ENCODE data around the gene UCN. TPM values are rescaled to one million over a fixed set of nuclear protein-coding genes. Genes with fewer than 3 reads are reported as not detected.
"Not testable (repeated sequence)": the region's sequence is repeated elsewhere in the genome, so short reads cannot be mapped to it uniquely, and the experiment has no call there.

The UCN gene
- not detected for total RNA-seq

- H3K36me3 ChIP-seq: peaks cover 0 to 27% of the 10 kb centered on the region in 2 donors
- H3K4me3 ChIP-seq: no peak within 1 kb of the TSS
- intact Hi-C loops (cut with DNase I): no loop called here
- no peak within 1 kb of the TSS for H3K27ac ChIP-seq
- no peaks in the 10 kb centered on the region for H3K9me3 ChIP-seq
- H3K27me3 ChIP-seq: peaks cover 12% of the 10 kb centered on the region
- DNase-seq (ENCODE audit: low spot score in 2 of 2): peak in 1 of 2 donors; percentile 66
- no peak for TF ChIP-seq CTCF (IDR thresholded peaks at IDR 0.05)
- H3K4me1 ChIP-seq: peaks cover 0 to 15% of the 10 kb centered on the region in 2 donors
These were observed at the start of gene UCN for GRCh38 chr2:27308359-27308881. TSS of gene UCN (minus strand) at chr2:27308445. CDS start at chr2:27307895, 550 bp downstream.

GRCh38 chr2:27356382-27357181 lies 48.3 kb upstream of the UCN start, which contains the start of gene GTF3C2:
TSS of gene GTF3C2 (minus strand) at chr2:27356764. CDS start at chr2:27343554, 13,210 bp downstream.
- Histone ChIP-seq H3K27ac (peak within 1 kb of the TSS; percentile 75 to 89), H3K4me3 (peak within 1 kb of the TSS; percentile 78 to 89), H3K27me3 (no peaks in the 10 kb centered on the region), H3K9me3 (no peaks in the 10 kb centered on the region), H3K4me1 (peaks cover 8 to 23% of the 10 kb centered on the region in 2 donors), H3K36me3 (no peaks in the 10 kb centered on the region)
- peak; percentile 74 to 97 for DNase-seq (ENCODE audit: low spot score in 2 of 2)
- intact Hi-C loops (cut with DNase I): loop anchor here (1.0 to 10.0 kb wide), 7 partner anchors 14 to 224 kb away; partner anchors contain the start of genes ATRAID, CAD, EIF2B4 and MPV17
- peak in 1 of 3 experiments; percentile 11 for TF ChIP-seq CTCF (IDR thresholded peaks at IDR 0.05)

- no peak for TF ChIP-seq CTCF (IDR thresholded peaks at IDR 0.05)
- Histone ChIP-seq H3K36me3 (no peaks in the 10 kb centered on the region), H3K9me3 (no peaks in the 10 kb centered on the region), H3K27me3 (no peaks in the 10 kb centered on the region), H3K27ac (peak overlapping the region; percentile 75 to 89), H3K4me3 (peak overlapping the region; percentile 78 to 89), H3K4me1 (peaks cover 8 to 23% of the 10 kb centered on the region in 2 donors)
- peak in 1 of 2 donors; percentile 69 for DNase-seq (ENCODE audit: low spot score in 2 of 2)
- intact Hi-C loops (cut with DNase I): loop anchor here (1.0 to 10.0 kb wide), 5 partner anchors 14 to 224 kb away; partner anchors contain the start of genes ATRAID, CAD, EIF2B4 and MPV17
These were observed 47.8 kb upstream of the UCN start for GRCh38 chr2:27356056-27356381.

GRCh38 chr2:27354597-27354927 lies 46.3 kb upstream of the UCN start:
- DNase-seq (ENCODE audit: low spot score in 2 of 2): no peak
- intact Hi-C loops (cut with DNase I): loop anchor here (10.0 kb wide), 1 partner anchor 140 kb away; the partner anchor contains the start of genes ATRAID, CAD and SLC5A6
- peaks cover 8 to 23% of the 10 kb centered on the region in 2 donors for H3K4me1 ChIP-seq
- peaks cover 0 to 6% of the 10 kb centered on the region in 2 donors for H3K36me3 ChIP-seq
- H3K27me3 ChIP-seq: no peaks in the 10 kb centered on the region
- no peak for TF ChIP-seq CTCF (IDR thresholded peaks at IDR 0.05)
- H3K9me3 ChIP-seq: no peaks in the 10 kb centered on the region
- no peak overlapping the region for H3K27ac ChIP-seq
- H3K4me3 ChIP-seq: no peak overlapping the region

GRCh38 chr2:27353762-27354596 lies 45.7 kb upstream of the UCN start:
- no peak for DNase-seq (ENCODE audit: low spot score in 2 of 2)
- TF ChIP-seq CTCF (IDR thresholded peaks at IDR 0.05): no peak
- no peak overlapping the region for H3K27ac ChIP-seq
- no peaks in the 10 kb centered on the region for H3K27me3 ChIP-seq
- no peaks in the 10 kb centered on the region for H3K9me3 ChIP-seq
- peaks cover 0 to 6% of the 10 kb centered on the region in 2 donors for H3K36me3 ChIP-seq
- intact Hi-C loops (cut with DNase I): loop anchor here (10.0 kb wide), 1 partner anchor 139 kb away; the partner anchor contains the start of genes ATRAID, CAD and SLC5A6
- H3K4me3 ChIP-seq: no peak overlapping the region
- H3K4me1 ChIP-seq: peaks cover 8 to 23% of the 10 kb centered on the region in 2 donors

- intact Hi-C loops (cut with DNase I): loop anchor here (10.0 kb wide), 1 partner anchor 139 kb away; the partner anchor contains the start of genes ATRAID, CAD and SLC5A6
- not testable (repeated sequence) for H3K27me3 ChIP-seq; H3K9me3 ChIP-seq; H3K27ac ChIP-seq; H3K4me3 ChIP-seq; H3K36me3 ChIP-seq; DNase-seq (ENCODE audit: low spot score in 2 of 2)
- H3K4me1 ChIP-seq: peaks cover 8 to 22% of the 10 kb centered on the region in 2 donors
These were observed 45.1 kb upstream of the UCN start for GRCh38 chr2:27353386-27353761.
